ENCODE data around the gene CAB39L.

The CAB39L gene

DNA sequence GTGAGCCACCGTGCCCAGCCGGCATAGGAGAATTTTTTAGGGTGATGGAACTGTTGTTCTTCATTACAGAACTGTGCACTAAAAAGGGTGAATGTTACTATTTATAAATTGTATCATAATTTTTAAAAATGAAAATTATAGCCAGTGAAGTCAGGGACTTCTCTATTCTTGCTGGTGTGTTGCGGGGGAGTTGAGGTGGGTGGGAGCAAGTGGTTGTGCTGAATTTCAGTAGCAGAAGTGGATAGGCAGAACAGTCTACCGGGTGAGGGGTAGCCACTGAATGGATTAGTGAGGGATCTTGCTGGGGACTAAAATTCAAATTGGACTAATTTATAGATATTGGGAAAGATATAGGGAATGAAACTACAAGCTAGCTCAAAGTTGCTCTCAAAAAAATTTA, 74.0 kb downstream of the CAB39L start:
- peaks cover 13% of the 10 kb centered on the region for H3K4me1 ChIP-seq (ENCODE audit: low read depth, poor library complexity, severe bottlenecking)
- H3K9ac ChIP-seq = no peak overlapping the region
- TF ChIP-seq, protein P1, sequence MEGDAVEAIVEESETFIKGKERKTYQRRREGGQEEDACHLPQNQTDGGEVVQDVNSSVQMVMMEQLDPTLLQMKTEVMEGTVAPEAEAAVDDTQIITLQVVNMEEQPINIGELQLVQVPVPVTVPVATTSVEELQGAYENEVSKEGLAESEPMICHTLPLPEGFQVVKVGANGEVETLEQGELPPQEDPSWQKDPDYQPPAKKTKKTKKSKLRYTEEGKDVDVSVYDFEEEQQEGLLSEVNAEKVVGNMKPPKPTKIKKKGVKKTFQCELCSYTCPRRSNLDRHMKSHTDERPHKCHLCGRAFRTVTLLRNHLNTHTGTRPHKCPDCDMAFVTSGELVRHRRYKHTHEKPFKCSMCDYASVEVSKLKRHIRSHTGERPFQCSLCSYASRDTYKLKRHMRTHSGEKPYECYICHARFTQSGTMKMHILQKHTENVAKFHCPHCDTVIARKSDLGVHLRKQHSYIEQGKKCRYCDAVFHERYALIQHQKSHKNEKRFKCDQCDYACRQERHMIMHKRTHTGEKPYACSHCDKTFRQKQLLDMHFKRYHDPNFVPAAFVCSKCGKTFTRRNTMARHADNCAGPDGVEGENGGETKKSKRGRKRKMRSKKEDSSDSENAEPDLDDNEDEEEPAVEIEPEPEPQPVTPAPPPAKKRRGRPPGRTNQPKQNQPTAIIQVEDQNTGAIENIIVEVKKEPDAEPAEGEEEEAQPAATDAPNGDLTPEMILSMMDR (conservative IDR thresholded peaks at IDR 0.05; ENCODE audit: low read depth, low read length) = no peak
- H4K20me1 ChIP-seq (ENCODE audit: insufficient read depth) = no peaks in the 10 kb centered on the region
- H3K36me3 ChIP-seq (ENCODE audit: insufficient read depth) = no peaks in the 10 kb centered on the region
- no peak overlapping the region for H3K27ac ChIP-seq
- H2AFZ ChIP-seq (ENCODE audit: low read depth) = no peak overlapping the region
- no peak overlapping the region for H3K4me2 ChIP-seq
- no peak overlapping the region for H3K4me3 ChIP-seq (IDR thresholded peaks at IDR 0.05; ENCODE audit: insufficient read depth, low read depth, low read length)
- no peaks in the 10 kb centered on the region for H3K27me3 ChIP-seq (ENCODE audit: insufficient read depth, low read depth)
- no peaks in the 10 kb centered on the region for H3K79me2 ChIP-seq (ENCODE audit: insufficient read depth, low read depth)

DNA sequence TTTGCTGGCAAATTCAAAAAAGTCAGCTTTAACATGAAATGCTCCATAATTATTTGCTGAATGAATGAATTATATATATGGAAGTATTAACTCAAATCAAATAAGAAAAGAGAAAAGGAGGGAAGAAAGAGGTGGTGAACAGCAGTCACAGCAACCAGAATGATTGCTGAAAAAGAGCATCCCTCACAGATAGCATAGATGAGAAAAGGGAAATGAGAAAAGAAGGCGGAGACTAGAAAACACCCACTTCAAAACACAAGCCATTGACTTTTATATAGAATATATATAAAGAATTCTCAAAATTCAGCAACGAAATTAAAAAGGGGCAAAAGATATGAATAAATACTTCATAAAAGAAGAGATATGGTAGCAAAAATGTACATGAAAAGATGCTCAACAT, 75.2 kb downstream of the CAB39L start:
- TF ChIP-seq, protein P1 (conservative IDR thresholded peaks at IDR 0.05; ENCODE audit: low read depth, low read length) = no peak
- H3K27me3 ChIP-seq (ENCODE audit: insufficient read depth, low read depth) = no peaks in the 10 kb centered on the region
- H3K9ac ChIP-seq = no peak overlapping the region
- H3K36me3 ChIP-seq (ENCODE audit: insufficient read depth) = no peaks in the 10 kb centered on the region
- H3K4me3 ChIP-seq (IDR thresholded peaks at IDR 0.05; ENCODE audit: insufficient read depth, low read depth, low read length) = no peak overlapping the region
- H3K4me1 ChIP-seq (ENCODE audit: low read depth, poor library complexity, severe bottlenecking) = peaks cover 13% of the 10 kb centered on the region
- H3K27ac ChIP-seq = no peak overlapping the region
- no peak overlapping the region for H2AFZ ChIP-seq (ENCODE audit: low read depth)
- no peaks in the 10 kb centered on the region for H4K20me1 ChIP-seq (ENCODE audit: insufficient read depth)
- H3K79me2 ChIP-seq (ENCODE audit: insufficient read depth, low read depth) = no peaks in the 10 kb centered on the region
- no peak overlapping the region for H3K4me2 ChIP-seq

DNA sequence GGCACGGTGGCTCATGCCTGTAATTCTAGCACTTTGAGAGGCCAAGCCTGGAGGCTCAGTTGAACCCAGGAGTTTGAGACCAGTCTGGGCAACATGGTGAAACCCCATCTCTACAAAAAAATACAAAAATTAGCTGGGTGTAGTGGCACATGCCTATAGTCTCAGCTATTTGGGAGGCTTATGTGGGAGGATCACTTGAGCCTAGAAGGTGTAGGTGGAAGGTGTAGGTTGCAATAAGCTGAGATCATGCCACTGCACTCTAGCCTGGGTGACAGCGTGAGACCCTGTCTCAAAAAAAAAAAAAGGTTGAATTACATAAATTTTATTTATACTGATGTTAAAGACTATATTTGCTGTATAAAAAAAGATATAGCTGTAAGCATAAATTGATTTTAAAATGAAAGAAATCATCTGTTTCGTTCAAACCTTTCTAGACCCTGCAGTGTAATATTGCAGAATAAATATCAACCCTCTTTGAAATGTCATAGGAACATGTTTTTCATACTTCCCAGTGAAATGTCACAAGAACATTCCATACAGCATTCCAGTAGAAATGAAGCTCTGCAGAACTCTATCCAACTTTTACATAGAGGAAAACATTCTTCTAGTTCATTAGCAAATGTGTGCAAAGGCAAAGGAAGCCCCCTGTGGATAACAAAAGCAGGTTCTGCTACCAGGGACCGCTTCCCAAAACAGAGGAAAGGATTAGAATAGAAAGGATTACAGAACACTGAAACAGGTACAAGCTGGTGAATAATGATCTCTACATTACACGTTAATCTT, 76.0 kb downstream of the CAB39L start:
- Histone ChIP-seq H3K79me2 (ENCODE audit: insufficient read depth, low read depth) (no peaks in the 10 kb centered on the region), H3K9ac (no peak overlapping the region), H2AFZ (ENCODE audit: low read depth) (no peak overlapping the region), H3K4me3 (IDR thresholded peaks at IDR 0.05; ENCODE audit: insufficient read depth, low read depth, low read length) (no peak overlapping the region), H3K4me1 (ENCODE audit: low read depth, poor library complexity, severe bottlenecking) (peaks cover 13% of the 10 kb centered on the region), H3K4me2 (no peak overlapping the region), H3K27me3 (ENCODE audit: insufficient read depth, low read depth) (no peaks in the 10 kb centered on the region), H3K36me3 (ENCODE audit: insufficient read depth) (no peaks in the 10 kb centered on the region), H4K20me1 (ENCODE audit: insufficient read depth) (no peaks in the 10 kb centered on the region), H3K27ac (no peak overlapping the region)
- TF ChIP-seq, protein P1 (conservative IDR thresholded peaks at IDR 0.05; ENCODE audit: low read depth, low read length) = no peak

DNA sequence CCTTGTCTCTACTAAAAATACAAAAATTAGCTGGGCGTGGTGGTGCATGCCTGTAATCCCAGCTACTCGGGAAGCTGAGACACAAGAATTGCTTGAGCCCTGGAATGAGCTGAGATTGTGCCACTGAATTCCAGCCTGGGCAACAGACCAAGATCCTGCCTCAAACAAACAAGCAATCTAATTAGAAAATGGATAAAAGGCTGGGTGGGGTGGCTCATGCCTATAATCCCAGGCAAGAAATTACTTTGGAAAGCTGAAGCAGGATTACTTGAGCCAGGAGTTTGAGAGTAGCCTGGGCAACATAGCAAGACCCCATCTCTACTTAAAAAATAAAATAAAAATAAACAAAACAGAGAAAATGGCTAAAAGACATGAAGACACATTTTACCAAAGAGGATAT, 77.0 kb downstream of the CAB39L start:
- no peak overlapping the region for H3K4me2 ChIP-seq
- no peaks in the 10 kb centered on the region for H3K79me2 ChIP-seq (ENCODE audit: insufficient read depth, low read depth)
- no peak overlapping the region for H3K27ac ChIP-seq
- no peaks in the 10 kb centered on the region for H4K20me1 ChIP-seq (ENCODE audit: insufficient read depth)
- H3K4me3 ChIP-seq (IDR thresholded peaks at IDR 0.05; ENCODE audit: insufficient read depth, low read depth, low read length) = no peak overlapping the region
- peaks cover 5% of the 10 kb centered on the region for H3K4me1 ChIP-seq (ENCODE audit: low read depth, poor library complexity, severe bottlenecking)
- no peak overlapping the region for H2AFZ ChIP-seq (ENCODE audit: low read depth)
- TF ChIP-seq, protein P1 (conservative IDR thresholded peaks at IDR 0.05; ENCODE audit: low read depth, low read length) = no peak
- no peaks in the 10 kb centered on the region for H3K36me3 ChIP-seq (ENCODE audit: insufficient read depth)
- no peaks in the 10 kb centered on the region for H3K27me3 ChIP-seq (ENCODE audit: insufficient read depth, low read depth)
- H3K9ac ChIP-seq = no peak overlapping the region

Measured in KMS-11 (cell line).